Uterus (tissue), 2 donors: ENCODE measurements around the gene NADK2.

Experiments
- CTCF ChIP-seq, 4 experiments: fragments of 200-600 bp in 2 of 4; fragments of 450-650 bp in 2 of 4; sonication (generic) in 2 of 4; IDR thresholded peaks; one replicate each; pipeline ENCODE4 v1.5.1; 2016 to 2019; ENCODE audit warnings: antibody characterized with exemption in 4 of 4, mild to moderate bottlenecking in 2 of 4, moderate library complexity in 1 of 4
- POLR2A ChIP-seq, 2 donors: fragments of 450-650 bp; IDR thresholded peaks; one replicate each; pipeline ENCODE4 v1.6.1; 2016; ENCODE audit warnings: antibody characterized with exemption in 2 of 2, mild to moderate bottlenecking in 1 of 2, moderate library complexity in 1 of 2

- TF ChIP-seq CTCF (IDR thresholded peaks at IDR 0.05) (no peak), POLR2A (IDR thresholded peaks at IDR 0.05) (no peak)
Observed at GRCh38 chr5:36279054-36279698, 37.5 kb upstream of the NADK2 start.
